ENCODE data around the gene DPYD. TPM values are rescaled to one million over a fixed set of nuclear protein-coding genes. Genes with fewer than 3 reads are reported as not detected.

The DPYD gene
- total RNA-seq, 2 experiments from 2014 or later = 6.6 to 7.8 TPM

DNA sequence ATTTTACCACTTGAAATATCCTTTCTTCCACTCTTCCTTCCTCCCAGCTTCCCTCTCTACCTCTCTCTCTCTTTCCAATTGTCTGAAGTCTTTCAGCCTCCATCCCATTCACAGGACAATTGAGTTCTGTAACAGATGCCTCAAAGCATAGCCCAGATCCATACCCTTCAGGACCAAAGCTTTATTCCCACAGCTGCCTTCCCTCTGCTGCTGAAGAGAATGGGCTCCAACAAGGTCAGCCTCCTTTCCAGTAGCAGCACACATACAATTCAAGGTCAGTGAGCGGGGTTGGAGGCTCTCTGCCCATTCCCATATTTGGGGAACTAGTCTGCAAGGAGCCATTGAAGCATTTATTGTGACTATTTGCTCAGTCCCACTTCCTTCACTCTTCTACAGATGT is 179.9 kb downstream of the DPYD start:
- CTCF ChIA-PET = no interaction called here
- POLR2A ChIA-PET = no interaction called here

DNA sequence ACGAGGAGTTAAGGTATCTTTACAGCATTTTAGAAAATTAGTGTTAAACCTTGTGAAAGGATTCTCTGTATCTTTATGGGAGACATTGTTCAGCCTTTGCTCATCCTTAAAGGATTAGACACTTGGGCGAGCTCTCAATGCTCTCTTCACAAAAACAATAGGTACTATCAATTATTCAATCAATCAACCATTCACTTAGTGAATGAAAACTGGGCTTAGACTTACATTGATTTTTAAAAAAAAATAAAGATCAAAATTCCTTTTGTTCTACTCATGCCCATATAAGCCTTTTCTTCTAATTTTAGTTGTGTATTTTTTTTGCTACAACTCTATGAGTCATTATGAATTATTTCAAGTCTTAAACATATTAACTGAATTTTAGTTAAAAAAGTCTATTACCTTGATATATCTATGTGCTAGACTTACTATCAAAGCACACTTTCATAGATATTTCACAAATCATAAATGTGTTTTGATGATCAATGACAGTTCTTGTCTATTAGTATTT is 181.2 kb downstream of the DPYD start:
- ChIA-PET POLR2A (no interaction called here), CTCF (no interaction called here)

DNA sequence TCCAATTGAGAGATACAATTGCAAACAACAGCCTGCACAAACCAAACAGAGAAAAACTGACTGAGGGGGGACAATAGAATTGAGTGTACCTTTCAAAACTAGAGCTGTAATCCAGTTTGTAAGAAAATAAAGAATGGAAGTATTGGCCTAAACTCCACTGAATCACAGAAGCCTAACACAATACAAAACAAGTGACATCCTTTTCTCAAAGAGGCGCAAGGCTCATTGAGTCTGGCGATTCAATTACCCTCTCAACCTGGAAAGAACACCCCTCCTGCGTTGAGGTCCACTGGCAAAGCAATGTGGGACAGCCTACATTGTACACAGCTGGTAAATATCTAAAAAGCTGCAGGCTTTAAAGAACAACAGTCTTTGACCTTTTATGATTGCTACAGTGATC is 182.6 kb downstream of the DPYD start:
- ChIA-PET CTCF (no interaction called here), POLR2A (no interaction called here)

DNA sequence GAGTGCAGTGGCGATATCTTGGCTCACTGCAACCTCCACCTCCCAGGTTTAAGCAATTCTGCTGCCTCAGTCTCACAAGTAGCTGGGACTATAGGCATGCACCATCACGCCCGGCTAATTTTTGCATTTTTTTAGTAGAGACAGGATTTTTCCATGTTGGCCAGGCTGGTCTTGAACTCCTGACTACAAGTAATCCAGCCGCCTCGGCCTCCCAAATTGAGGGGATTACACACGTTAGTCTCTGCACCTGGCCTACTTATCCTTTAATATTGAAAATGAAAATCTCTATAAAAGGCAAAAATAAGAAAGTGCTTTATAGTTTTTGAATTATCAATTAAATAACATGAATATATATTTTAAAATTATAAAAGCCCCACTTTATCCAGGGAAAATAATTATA is 190.6 kb downstream of the DPYD start:
- ChIA-PET CTCF (no interaction called here), POLR2A (no interaction called here)

DNA sequence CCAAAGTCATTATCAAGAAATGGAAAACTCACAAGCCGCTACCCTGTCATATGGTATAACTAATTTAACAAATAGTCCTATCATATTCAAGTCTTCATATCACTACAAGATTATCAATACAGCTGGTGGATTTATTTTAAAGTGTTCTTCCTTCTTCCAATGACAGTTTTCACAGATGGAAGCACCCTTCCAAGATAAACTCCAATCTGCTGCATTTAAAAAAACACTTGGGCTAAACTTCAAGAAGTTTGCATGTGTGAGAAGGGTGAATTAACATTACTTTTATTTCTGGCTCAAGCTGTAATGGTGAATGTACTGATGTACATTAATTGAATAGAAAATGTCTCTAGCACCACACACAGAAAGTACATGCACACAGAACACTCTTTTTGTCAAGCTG is 192.4 kb downstream of the DPYD start:
- ChIA-PET POLR2A (no interaction called here), CTCF (no interaction called here)

DNA sequence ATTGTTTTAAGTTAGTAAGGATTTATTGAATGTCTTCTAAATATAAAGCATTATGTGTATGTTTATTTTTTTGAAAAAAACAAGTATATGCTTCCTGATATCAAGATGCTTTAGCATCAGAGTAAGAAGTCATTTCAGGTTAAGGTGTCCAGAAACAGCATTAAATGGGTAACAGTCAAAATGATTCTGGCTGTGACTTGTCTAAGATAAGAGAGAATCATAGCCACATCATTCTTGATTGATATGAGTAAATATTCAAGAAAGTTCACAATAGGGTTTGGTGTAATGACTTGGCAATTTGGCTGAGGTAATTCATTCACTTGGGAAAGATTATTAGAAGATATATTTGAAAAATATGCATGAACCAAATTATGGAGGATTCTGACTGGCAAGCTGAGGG is 193.8 kb downstream of the DPYD start:
- POLR2A ChIA-PET = no interaction called here
- CTCF ChIA-PET = no interaction called here

DNA sequence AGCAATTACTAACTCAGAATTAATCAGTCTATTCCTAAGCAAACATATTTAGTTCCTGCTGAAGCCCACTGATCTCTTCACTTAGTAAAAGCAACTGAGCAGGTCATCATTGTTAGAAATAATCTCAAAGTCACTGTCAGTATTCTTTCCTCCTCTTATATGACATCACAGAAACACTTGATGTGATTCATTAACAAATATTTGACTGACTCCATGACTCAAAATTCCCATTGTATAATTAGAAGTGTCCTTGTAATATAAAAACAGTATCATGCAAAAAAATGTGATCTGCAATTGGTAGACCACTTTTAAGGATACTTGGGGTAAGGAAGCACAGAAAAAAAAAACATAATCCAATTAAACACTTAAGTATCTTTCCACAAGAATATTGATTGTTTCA is 194.4 kb downstream of the DPYD start:
- ChIA-PET CTCF (no interaction called here), POLR2A (no interaction called here)

DNA sequence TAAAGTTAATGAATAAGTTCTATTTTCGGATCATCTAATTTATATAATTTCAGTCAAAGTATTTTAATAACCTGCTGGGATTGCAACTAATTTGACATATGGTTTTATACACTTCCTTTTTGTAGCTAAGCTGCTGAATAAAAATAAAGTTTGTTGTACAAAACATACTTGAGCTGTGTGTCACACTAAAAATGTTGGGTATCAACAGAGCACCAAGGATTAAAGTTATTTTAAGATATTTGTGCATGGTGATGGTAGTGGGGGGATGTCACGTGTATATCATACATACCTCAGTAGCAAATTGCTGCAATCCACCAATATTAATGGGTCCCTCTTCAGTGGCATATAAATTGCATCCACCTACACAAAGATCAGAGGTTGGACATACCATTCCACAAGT is 199.6 kb downstream of the DPYD start:
- POLR2A ChIA-PET = no interaction called here
- CTCF ChIA-PET = no interaction called here

DNA sequence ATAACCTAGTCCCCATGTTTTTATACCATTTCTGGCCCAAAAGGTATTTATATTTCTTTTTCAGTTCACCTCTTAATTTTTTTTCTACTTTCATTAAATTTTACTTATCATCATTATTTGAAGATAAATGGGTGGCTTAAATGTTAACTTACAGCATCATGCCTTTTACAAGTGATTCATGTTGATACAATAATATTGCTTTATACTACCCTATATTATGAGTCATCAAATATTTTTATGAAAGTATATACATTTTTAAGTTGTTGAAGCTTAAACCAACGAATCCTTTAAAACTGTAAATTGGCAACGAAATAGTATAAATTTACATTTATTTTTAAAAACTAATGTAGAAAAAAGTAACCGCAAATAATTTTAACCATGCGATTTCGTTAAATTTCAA is 207.9 kb downstream of the DPYD start:
- POLR2A ChIA-PET = no interaction called here
- CTCF ChIA-PET = no interaction called here

DNA sequence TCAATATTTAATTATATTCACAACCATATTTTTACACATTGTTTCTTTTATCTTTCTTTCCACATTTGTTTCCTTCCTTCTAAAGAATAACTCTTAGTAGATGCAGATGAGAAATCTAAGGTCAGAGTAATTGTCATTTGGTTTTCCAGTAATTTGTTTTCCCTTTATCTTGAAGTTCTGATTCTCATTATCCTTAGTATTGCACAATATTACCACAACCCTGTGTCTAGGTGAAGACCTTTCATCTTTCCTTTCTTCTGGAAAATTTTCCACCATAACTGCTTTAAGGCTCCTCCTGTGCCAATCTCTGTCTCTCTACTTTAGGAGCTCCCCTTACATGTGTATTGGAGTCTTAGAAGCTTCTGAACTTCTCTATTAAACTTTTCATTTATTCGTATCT is 209.0 kb downstream of the DPYD start:
- POLR2A ChIA-PET = no interaction called here
- CTCF ChIA-PET = no interaction called here

DNA sequence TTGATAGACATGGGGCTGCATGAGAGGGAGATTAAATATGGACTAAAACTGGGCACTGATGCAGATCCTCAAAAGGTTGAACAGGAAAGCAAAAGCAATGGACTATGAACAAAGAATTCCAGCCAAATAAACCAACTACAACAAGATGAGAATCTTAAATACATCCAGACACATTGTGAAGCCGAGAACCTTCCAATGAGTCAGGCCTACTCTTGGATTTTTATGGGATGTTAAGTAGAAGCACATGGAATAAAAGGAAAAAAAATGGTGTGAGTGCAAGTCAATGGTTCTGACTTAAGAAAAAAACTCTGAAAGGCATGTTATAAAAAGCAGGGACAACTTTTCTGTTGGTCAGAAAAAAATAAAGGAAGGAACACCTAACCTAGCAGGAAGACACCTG is 227.2 kb downstream of the DPYD start:
- CTCF ChIA-PET = no interaction called here
- POLR2A ChIA-PET = no interaction called here

DNA sequence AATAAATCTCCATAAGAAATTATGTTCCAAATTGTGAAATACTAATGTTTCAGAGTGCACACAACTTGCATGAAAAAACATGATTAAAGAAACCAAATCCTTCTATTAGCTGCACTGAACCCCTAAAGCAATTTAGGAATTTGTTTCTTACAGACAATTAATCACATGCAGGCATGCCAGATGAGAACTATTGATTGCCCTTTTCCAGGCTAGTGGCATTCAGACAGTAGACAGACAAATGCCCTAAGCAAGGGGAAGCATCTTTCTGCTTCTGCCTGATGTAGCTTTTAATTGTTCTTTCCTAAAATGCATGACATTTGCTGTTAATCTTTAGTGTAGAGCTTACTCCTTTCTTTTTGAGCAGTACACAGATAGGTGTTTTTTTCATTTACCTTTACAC is 229.5 kb downstream of the DPYD start:
- ChIA-PET POLR2A (no interaction called here), CTCF (no interaction called here)

DNA sequence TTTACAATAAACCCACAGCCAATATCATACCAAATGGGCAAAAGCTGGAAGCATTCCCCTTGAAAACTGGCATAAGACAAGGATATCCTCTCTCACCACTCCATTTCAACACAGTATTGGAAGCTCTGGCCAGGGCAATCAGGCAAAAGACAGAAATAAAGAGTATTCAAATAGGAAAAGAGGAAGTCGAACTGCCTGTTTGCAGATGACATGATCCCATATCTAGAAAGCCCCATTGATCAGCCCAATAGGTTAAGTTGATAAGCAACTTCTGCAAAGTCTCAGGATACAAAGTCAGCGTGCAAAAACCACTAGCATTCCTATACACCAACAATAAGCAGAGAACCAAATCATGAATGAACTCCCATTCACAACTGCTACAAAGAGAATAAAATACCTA is 235.5 kb downstream of the DPYD start:
- ChIA-PET POLR2A (no interaction called here), CTCF (no interaction called here)

DNA sequence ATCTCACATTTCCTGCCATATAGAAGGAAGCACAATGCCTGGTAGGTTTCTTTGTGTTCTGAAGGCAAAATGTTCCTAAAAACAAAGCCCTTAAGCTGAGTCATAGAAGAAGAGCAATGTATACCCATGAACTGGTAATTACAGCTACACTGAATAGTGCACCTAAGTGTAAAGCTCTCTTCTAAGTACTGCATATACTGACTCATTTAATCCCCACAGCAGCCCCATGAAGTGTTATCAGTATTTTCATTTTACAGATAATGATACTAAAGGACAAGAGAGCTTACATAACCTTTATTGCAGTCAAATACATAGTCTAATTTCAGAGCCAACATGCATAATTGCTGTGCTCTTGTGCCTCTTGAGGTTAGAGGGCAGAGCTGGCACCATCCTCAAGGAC is 239.9 kb downstream of the DPYD start:
- ChIA-PET CTCF (no interaction called here), POLR2A (no interaction called here)

DNA sequence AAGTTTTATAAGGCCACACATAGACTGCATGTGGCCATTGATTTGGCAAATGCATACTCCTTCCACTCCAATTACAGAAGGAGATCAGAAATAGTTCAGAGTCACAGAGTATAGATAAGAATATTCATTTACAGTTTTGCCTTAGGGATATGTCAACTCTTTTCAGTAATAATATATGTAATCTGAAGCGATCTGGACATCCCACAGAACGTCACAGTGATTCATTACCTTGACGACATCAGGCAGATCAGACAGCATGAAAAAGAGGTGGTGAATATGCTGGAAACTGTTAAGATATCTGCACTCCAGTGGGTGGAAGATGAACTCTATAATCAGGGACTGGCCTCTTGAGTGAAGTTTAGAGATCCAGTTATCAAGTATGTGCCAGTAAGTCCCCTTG is 240.4 kb downstream of the DPYD start:
- POLR2A ChIA-PET = no interaction called here

DNA sequence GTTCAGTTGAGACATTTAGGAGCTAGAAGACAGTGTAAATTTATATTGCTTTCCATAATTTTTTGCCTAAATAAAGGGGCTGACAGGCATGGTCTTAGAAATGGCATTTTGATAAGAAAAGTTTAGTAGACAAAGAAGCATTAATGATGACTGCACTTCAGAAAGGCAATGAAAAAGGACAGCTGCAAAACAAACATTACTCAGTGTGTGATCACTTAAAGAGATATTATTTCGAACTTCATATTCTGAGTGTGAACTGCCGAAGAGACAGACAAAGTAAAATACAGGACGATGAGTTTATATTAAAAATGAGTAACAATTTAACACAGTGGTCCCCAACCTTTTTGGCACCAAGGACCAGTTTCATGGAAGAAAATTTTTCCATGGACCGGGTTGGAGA is 243.1 kb downstream of the DPYD start:
- ChIA-PET CTCF (no interaction called here), POLR2A (no interaction called here)

More for the DNA sequence above, 240.4 kb downstream of the DPYD start:
- CTCF ChIA-PET = no interaction called here

DNA sequence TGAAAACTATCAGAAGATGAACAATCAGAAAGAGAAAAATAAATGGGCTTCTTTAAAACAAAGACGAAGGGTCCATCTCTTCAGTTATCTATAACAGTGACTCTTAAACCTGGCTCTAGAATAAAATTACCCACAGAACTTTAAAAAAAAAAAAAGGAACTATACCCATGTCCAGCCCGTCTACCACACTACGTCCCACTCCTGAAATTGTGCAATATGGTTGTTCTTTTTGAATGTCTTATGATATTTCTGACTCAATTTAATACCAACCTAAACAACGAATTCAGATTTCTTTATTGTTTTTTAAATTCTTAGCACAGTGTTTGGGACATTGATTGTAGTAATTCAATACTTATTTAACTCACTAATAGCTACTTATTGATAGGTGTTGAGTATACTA is 246.3 kb downstream of the DPYD start:
- CTCF ChIA-PET = no interaction called here
- POLR2A ChIA-PET = no interaction called here

DNA sequence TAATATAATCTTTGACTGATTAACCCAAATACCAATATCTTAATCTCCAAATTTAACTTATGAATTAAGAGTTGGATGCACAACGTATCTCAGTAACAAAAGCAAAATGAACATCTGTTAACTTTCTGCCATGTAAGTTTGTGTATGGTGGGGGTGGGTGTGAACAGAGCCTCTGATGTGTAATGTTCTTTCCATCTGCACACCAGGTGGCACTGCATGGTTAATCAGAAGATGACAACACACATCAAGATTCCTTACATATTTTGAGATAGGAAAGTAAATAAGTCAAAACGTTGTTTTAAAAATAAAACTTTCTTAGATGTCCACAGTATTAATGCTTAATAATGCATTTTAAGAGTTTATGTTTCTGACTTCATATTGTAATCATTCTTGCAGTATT is 251.9 kb downstream of the DPYD start:
- CTCF ChIA-PET = no interaction called here
- POLR2A ChIA-PET = no interaction called here

DNA sequence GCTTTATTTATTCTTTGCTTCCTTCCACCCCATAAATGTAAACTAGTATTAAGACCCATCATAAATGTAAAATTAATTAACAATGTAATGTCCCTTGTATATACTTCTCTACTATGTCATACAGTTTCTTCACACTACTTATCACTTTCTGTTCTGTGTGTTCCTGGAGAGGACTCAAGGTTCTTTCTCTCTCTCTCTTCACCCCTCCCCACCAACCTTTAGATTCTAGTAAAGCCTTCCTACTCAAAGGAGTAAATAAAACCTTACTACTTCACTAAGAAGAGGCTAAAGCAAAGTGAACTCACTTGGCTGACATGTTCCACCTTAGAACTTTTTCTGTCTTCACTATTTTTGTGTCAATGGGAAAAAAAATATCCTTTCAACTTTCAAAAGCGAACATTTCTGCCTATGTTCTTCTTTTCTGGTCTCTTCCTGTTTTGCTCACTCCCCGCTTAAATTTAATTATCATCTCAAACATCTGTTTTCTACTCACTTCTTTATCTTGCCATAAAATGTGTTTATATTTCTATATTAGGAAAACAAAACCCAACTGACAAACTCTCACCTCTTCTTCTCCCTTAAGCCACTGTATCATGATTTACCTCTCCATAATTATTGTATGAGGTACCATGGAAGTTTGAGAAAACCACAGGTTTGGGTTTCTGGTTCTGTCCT is 260.3 kb downstream of the DPYD start:
- POLR2A ChIA-PET = no interaction called here
- CTCF ChIA-PET = no interaction called here

DNA sequence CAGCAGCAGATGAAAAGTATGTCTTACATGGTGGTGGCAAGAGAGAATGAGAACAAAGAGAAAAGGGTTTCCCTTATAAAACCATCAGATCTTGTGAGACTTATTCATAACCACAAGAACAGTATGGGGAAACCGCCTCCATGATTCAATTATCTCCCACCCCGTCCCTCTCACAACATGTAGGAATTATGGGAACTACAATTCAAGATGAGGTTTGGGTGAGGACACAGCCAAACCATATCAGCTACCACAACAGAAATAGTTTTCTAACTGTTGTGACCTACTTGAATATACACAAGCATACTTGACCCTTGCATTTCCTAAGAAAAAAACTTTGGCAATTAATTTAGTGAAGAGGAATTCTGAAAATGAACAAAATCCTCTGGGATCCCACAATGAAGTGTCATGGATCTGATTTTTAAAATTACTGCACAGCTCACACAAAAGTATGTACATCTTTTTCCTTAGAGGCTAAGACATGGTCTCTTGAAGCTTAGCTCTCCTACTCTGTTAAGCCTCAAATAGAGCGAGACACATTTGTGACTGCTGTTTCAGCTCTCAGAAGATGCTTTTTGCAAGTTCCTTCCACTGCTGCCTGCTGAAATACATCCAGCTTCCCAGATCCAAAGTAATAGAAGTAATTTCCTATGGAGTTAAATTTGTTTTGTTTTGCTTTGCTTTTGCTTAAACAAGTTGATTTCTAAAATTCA is 265.8 kb downstream of the DPYD start:
- ChIA-PET POLR2A (no interaction called here), CTCF (no interaction called here)

DNA sequence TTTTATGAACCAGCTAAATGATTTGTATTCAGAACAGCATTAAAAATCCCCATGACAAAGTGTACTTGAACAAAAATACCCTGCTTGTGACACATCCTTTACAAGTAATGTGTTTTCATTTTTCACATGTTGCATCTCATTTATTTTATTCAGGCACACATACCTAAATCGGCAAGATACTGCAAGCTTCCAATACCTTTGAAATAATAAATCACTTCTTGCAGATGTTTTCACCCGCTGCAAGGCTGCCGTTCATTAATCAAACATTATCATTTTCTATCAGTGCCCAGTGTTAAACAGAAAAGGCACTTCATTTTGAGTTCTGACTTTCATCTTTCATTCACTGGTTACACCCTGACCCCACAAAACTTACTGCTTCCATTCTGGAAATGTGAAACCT is 269.6 kb downstream of the DPYD start:
- ChIA-PET CTCF (no interaction called here), POLR2A (no interaction called here)

DNA sequence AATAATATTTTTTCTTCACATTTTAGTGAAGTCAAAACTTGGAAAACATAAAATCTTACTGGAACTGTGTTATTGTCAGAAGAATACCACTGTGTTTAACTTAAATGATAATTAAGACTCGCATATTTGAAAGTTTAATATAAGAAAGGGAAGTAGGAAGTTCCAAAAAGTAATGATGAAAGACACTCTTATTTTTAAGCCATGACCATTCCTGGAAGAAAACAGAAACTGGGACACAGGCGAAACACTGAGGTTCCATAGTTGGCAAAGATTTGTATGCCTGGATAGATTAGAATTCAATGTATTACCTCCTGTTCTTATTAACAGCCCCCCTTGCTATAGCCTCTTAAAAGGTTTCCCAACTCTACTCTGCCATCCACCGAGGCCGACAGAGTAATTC is 271.2 kb downstream of the DPYD start:
- CTCF ChIA-PET = no interaction called here
- POLR2A ChIA-PET = no interaction called here

Data from activated CD8-positive, alpha-beta memory T cell treated with anti-CD3 and anti-CD28 coated beads for 36 hours (primary cell).